GM19397 (cell line): Measurements from ENCODE around the gene VSIR.

Experiments
- ATAC-seq: cut with Tn5 transposase; IDR thresholded peaks from one replicate; pipeline ENCODE4 v1.9.1; 2021; ENCODE audit warnings: mild to moderate bottlenecking, moderate library complexity; ENCODE audit not compliant: unreplicated experiment

The VSIR gene

DNA sequence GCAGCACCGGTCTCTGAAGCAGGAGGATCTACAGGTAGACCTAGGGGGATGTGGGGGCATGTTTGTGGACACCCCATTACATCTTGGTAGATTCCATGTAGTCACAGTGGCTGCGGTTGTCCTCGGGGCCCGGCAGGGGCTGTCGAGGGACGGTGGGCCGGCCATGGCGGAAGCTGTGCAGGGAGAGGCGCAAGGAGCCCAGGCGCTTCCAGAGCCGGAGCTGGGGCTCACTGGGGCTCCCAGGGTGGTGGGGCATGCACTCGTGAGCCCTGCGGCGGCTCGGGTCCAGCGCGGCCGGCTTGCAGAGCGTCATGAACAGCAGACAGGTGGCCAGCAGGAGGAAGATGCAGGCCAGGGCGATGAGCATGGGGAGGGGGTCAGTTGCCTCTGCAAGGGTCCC is 57.5 kb downstream of the VSIR start:
- ATAC-seq = no peak

DNA sequence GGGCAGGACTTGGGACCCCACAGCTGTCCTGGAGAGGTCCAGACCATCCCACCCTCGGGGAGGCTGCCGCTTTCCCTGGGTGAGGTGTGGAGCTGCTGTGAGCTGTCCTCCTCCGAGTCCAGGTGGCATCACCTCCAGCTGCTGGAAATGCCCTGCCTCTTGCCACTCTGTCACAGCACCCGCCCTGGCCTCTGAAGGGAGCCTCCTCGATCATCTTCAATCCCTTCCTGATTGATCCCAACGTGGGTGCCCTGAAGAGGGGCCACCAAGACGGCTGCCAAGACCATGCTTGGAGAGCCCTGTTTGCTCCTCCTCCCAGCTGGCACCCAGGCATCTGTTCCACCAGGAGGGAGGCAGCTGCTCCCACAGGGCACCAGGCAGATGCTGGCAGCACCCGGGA is 58.3 kb downstream of the VSIR start:
- ATAC-seq = no peak

DNA sequence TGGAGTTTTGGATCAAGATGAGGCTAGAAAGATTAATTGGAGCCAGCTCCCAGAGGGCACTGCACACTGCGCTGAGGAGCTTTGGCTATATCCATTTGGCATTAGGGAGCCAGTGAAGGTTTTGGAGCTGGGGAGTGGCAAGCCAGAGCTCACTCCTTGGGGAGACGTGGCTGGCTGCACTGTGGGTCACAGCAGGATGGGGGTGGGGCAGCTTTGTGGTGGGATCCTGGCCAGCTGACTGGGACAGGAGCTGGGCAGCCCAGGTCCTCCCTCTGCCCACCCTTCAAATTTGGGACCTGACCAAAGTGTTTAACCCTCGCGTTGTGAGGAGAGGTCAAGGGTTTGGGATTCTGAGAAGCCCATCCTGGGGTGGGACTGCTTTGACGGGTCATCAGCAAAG is 58.7 kb downstream of the VSIR start:
- no peak for ATAC-seq

DNA sequence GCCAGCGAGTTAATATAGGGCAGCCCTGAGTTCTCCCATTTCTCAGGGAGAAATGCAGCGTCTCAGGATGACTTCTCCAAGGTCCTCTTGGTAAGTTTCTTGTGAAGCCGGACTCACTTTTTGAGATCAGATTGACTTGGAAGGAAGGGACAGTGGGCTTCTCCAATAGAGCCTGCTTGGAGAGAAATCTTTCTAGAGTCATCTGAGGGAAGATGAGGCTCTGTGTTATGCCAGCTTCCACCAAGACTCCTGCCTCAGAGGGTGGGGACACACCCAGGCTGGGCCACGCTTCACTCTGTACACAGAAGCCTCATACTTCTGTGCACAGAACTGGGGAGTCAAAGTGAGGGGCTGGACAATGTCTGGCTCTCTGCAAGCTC is 59.3 kb downstream of the VSIR start:
- no peak for ATAC-seq

DNA sequence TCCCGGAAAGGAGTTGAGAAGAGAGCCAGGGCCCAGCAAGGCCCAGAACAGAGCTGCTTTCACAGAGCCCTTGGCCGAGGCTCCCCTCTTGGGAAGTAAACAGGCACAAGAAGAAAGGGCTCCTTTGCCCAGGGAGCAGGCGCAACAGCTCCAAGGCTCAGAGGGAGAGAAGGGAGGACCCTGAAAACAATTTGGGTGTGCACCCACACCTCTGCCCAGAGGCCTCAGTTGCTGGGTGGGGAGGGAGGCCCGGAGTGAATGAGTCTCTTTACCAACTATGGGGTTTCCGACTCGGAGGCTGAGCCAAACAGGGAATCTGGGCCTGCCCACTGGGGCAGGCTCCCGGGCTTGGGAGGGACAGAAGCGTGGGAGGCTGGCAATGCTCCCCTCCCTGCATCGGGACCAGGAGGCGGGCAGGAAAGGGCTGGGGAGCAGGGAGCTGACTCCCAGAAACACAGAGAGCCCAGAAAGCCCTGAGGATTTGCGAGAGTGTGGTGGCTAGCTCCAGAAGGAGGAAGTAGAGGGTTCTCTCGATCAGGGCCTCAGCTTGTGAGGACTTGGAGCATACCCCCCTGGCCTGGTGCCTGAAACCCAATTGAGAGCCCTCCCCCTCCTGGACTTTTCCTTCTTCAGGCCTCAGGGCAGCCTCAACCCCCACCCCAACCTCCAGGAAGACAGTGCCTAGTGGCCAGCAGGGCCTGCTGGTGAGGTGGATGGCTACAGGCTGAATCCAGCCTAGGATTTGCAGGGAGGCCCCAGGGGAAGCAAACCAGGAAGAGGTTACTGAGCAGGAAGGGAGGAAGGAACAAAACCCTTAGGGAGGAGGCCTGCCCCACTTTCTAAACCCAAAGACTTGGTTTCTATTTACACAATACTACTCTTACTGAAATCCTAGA is 59.9 kb downstream of the VSIR start:
- ATAC-seq = no peak

DNA sequence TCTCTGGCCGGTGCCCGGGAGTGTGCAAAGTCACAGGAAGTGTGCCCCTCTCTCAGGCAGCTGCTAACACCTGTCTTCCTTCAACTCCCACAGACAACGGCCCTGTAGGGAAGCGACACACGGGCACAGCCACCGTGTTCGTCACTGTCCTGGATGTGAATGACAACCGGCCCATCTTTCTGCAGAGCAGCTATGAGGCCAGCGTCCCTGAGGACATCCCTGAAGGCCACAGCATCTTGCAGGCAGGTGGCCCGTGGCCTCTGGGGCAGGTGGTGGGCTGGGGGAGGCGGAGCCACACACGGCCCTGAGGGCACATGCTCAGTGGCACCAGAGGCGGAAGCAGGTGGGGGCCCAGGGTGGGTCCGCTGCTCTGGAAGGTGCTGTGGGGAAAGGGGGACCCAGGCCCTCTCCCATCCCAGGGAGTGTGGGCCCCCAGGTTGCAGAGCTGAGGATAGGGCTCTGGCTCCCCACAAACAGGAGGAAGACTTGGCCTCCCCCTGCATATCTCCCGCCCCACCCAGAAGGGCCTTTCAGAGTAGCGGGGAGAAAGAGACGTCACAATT is 60.7 kb downstream of the VSIR start:
- no peak for ATAC-seq

DNA sequence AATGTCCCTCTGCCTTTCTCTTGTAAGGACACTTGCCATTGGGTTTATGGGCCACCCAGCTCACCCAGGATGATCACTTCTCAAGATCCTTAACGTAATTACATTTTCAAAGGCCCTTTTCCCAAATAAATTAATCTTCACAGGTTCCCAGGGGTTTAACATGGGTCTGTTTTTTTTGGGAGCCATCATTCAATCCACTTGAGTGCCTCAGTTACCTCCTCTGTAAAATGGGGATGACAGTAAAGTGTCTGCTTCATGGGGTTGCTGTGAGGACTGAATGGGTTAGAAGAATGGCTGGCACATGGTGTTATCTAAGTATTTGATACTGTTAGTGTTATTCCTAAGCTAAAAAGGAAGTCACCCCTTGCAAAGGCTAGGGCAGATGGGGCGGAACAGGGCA is 61.1 kb downstream of the VSIR start:
- ATAC-seq = no peak

DNA sequence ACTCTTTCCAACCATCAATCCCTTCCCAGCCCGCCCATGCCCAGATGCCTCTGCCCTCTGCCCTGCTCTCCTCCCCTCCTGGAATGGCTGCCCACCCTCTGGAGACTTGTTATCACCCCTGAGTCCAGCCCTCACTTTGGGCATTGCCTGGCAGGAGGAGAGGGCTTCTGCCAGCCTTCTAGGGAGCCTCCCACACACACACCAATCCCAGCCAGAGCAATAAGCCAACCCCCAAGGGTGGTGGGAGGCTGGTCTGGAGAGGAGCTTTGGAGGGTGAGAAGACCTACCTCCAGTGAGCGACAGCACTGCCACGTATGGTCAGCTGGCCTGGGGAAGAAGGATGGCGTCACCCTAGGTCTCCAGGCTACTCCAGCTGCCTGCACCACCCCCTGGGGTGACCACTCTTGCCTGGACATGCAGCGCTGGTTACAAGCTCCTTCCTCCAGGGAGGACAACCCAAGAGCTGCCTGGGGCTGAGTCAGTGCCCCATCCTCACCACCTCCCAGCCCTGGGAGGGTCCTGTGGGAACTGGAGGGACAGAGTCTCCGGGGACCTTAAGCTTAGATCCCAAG is 62.2 kb downstream of the VSIR start:
- no peak for ATAC-seq

DNA sequence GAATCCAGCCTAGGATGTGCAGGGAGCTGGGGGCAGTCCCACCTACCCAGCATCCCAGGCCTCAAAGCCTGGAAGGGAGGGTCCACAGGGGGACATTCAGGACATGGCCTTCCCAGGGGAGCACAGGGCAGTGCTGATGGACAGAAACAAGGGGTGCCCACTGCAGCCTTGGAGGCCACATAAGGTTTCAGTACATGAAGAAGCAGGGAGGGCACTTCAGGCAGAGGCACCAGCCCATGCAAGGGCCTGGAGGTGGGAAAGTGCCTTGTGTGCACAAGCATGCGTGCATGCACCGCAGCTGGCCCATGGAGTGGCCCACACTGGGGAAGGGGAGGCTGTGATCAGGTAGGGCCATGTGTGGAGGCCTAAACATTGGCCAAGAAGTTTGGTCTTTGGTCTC is 62.8 kb downstream of the VSIR start:
- ATAC-seq = no peak

DNA sequence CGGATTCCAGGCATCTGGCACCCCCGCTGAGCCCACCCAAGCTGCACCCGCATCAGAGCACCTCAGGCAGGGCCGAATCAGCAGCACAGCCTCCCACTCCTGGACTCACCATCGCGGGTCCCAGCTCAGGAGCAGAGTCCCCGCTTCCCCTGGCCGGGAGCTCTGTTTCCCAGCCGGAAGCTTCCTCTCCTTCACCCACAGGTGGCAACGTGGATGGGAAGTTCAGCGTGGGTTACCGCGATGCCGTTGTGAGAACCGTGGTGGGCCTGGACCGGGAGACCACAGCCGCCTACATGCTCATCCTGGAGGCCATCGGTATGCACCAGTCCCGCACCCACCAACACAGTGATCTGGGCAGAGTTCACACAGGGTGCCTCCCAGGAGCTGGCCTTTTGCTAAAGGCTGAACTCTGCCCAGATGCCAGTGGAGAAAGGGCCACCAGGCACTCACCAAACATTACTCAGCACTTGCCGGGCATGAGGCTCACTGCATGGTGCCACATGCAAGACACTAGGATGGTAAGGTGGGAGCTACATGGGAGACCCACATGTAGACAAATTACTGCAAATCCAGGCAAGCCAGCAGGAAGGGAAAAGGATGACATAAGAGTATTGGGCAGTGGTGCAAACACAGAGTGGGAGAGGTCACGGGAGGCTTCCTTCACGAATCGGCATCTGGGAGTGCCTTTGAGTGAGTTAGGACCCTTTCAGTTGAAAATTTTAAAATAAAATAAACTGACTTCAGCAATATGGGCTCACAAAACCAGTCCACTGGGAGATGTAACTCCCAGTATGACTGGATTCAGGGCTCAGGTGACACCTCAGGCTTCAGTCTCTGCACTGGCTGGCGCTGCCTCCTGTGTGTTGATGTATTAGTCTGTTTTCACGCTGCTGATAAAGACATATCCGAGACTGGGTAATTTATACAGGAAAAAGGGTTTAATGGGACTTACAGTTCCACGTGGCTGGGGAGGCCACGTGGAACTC is 64.1 kb downstream of the VSIR start:
- ATAC-seq = no peak

DNA sequence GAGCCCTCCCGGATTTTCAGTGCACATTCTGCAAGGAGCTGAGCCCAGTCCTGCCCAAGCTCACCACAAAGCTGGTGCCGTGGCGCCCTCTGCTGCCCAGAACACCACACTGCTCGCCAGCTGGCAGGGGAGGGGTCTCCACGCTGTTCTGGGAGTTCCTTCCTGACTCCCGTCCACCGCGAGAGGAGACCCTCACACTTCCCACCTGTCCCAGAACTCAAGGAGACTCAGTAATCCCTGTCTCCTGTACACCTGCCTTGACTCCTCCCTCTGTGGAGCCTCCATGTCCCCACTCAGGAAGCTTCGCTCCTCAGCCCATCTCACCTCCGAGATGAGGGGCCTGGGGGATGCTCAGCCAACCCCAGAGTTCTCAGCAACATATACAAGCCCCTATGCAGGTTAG is 65.0 kb downstream of the VSIR start:
- no peak for ATAC-seq

DNA sequence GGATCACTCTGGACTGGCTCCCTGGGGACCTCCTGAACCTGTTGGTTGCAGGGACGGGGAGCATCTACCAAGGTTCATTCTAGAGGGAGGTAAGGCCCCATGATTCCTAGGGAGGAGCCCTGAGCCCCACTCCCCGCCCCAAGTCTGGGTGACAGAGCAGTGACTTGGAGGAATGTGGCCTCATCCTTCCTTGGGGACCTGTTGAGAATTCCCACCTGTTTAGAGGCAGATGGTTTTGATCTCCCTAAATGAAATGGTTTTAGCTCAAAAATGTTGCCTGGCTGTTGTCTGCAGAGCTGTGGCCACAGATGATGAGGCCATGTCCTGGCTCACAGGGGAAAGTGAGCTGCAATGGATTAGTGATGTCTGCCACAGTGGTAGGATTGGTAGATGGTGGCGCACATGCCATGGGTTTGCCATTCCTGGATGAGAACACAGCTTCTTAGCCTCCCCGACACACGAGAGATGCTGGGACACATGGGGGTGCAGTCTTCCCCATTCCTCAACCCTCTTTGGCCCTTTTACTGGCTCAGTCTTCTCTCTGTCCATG is 66.0 kb downstream of the VSIR start:
- ATAC-seq = no peak

DNA sequence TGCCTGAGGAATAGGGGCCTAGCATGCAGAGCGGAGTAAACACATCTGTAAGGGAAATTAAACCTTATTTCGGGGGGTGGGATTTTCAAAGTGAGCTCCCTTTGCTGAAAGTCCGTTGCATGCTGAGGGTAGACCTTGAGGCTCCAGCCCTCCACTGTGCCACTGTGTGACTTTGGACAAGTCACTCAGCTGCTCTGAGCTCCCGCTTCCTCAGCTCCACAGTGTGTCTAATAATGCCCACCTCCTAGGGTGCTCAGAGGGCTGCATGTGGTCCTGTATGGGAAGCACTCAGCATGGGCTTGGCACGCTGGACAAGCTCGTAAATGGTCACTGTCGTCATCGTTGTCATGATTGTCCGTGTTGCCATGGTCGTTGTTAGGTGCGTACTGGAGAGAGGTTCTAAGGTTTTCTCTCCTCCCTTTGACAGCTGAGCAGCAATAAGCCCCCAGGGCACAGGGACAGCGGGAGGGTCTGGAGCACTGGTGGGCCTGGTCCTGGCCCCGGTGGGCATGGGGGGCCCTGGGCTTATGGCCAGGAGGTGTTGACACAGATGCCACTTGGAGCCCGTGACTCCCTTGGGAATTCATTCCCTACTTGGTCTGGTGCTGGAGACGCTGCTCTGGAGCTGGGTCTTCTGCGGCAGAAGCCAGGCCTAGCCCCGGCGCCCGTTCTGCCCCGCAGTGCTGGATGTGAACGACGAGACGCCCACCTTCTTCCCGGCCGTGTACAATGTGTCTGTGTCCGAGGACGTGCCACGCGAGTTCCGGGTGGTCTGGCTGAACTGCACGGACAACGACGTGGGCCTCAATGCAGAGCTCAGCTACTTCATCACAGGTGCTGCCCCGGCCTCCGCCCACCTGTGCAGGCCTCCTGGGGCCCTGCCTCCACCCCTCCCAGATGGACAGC is 66.9 kb downstream of the VSIR start:
- ATAC-seq = no peak

DNA sequence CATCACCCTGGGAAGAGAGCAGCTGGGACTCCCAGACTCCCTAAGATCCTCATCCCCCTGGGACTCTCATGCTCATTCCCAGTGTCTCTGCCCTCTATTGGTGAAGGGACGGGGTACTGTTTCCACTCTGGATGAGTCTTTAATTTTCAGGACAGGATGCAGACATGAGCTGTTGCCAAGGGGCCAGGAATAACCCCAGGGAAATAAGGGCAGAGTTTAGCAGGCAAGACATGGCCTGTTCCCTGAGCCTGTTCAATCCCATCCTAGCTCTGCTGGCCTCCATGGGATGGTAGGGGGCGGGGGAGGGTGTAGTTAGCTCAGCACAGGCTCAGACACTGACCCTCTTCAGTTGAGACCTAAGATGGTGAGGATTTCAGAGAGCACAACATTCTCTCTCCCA is 67.7 kb downstream of the VSIR start:
- ATAC-seq = no peak

DNA sequence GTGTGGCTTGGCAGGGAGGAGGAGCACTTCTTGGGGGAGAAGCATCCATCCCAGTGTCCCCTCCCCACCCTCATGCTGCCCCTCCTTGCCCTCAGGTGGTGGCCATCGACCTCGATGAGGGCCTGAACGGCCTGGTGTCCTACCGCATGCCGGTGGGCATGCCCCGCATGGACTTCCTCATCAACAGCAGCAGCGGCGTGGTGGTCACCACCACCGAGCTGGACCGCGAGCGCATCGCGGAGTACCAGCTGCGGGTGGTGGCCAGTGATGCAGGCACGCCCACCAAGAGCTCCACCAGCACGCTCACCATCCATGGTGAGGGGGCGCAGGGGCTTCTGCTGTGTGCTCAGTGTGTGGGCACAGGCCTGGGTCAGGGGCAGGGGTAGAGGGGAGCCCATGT is 68.5 kb downstream of the VSIR start:
- no peak for ATAC-seq

DNA sequence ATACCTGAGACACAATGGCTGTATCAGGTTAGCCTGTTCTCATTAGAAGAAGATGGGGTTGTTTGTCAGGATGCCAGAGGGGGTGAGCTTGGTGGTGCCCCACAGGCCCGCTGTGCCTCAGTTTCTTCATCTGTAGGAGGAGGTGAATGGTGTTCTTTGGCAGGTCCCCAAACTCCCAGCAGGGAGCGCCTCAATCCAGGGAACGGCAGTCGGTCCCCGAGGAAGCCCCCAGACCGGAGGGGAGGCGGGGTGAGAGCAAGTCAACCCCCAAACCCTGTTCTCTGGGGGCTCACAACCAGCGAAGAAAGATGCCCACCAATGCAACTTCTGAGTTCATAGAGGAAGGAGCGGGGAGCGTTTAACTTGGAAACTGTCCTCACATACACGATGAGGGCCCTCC is 69.7 kb downstream of the VSIR start:
- ATAC-seq = no peak

DNA sequence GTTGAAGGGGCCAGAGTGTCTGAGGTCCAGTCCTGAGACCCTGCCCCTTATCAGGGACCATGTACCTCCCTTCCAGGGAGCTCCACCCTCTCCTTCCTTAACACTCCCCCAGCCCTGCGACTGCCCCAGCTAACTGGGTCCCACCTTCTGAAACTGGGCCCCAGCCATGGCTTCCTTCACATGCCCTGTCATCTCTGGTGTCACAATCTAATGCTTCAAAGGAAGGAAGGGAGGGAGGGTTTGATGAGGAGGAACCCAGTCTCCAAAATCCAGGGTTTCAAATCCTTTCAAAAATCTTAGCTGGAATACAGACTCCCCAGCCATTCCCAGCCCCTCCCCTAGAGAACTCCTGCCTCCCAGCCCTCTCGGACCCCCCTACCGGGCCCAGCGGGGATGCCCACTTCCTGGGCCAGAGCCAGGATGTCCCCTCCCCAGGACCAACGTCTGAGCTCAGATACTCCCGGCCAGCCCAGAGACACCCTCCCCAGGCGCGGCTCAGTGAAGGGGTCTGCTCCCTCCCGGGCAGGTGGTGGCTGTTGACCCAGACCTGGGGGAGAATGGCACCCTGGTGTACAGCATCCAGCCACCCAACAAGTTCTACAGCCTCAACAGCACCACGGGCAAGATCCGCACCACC is 71.7 kb downstream of the VSIR start:
- ATAC-seq = no peak

DNA sequence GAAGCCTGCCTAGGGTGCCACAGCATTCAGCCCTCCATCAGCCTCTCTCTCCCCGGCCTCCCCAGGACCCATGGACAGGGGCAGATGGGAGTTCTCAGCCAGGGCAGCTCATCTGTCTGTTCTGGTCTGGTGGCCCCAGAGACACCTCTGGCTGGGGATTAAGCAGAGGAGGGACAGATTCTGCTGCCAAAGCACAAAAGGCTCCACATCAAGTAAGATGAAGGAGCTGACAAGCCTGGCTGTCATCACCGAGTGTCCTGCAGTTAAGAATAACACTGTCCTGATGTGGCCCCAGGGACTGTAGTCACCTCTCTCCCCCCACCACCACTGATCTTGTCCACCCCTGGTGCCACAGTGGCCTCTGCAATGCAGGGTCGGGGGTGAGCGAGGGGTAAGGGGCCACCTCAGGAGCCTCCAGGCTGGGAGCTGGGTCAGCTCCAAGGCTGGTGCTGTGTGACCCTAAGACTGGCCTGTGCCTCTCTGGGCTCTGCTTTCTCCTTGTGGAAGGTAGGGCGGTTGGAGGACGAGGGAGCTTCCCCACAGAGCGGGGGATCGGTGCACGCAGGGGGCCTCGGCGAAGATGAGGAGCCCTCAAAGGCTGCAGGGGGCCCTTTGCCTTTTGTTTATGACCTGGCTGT is 72.5 kb downstream of the VSIR start:
- no peak for ATAC-seq

DNA sequence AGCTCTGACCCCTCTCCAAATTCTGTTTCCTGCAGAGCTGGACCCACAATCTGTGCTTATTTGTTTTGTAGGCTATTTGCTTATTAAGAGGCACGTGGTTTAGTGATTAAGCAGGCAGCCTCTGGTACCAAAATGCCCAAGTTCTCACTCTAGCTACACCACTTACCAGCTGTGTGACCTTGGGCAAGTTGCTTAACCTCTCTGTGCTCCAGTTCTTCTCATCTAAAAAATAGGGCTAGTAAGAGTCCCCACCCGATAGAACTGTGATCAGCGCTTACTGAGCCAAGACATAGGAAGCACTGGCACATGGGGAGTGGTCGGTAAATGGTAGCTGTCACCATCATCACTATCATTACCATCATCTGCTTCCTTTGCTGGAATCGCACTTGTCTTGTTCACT is 74.6 kb downstream of the VSIR start:
- no peak for ATAC-seq
